DMS79 (cell line): Measurements from ENCODE around the gene AGRN.
"Not testable (repeated sequence)": the region's sequence is repeated elsewhere in the genome, so short reads cannot be mapped to it uniquely, and the experiment has no call there.

Experiments used
- DNase-seq: peaks from one replicate; lab custom pipeline; 2025; lab: John Stamatoyannopoulos, UW

The AGRN gene

GRCh38 chr1:1001057-1001783 is 18.7 kb upstream of the AGRN start:
- DNase-seq = no peak

DNA sequence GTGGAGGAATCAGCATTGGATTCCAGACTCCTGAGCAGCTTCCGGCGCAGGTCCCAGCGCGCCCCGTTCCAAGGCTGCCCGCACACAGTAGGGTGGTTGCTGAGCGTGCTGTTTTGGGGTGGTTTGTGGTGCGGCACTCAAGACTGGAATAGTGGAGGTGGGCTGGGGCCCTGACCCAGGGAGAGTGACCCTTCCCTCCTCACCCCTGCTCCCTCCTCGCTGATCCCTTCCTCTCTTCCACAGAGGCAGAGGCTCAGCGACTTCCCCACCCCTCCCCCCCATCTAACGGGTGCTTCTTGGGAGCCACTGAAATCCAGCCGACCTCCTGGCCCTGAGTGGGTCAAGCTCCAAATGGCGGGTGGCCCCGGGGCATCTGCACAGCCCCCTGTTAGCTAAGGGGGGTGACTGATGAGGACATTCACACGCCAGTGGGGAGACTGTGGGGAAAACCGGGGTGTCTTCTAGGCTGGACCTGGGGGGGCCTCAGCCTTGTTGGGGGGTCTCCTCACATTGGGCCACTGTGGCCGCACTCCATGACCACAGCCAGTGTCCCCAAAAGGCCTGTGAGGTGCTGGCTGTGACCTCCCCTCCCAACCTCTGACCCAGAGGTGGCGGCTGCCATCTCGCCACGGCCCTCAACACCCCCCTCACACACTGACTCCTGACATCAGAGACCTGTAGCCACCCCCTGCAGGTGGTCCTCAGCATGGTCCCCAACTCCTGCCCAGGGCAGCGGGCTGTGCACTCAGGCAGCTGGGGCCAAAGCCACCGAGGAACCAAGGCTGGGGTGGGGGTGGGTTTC is 16.1 kb upstream of the AGRN start:
- no peak for DNase-seq

DNA sequence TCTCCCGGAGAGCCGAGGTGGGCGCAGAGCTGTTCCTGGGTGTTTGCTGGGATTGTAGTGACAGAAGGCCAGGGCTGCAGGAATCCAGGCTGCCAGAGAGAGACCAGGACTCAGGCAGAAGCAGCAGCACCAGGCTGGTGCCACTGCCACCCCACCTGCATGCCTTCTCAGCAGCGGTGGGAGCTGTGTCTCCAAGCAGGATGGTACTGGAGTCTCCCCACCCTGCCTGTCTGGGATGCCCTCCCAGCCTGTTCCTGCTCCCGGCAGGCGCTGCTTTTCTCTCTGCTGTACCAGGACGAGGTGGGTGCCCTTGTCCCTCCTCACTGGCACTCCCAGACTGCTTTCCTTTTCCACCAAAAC is 15.5 kb upstream of the AGRN start:
- DNase-seq = no peak

GRCh38 chr1:1004780-1005697 is 14.9 kb upstream of the AGRN start:
- DNase-seq = peak; percentile 25

DNA sequence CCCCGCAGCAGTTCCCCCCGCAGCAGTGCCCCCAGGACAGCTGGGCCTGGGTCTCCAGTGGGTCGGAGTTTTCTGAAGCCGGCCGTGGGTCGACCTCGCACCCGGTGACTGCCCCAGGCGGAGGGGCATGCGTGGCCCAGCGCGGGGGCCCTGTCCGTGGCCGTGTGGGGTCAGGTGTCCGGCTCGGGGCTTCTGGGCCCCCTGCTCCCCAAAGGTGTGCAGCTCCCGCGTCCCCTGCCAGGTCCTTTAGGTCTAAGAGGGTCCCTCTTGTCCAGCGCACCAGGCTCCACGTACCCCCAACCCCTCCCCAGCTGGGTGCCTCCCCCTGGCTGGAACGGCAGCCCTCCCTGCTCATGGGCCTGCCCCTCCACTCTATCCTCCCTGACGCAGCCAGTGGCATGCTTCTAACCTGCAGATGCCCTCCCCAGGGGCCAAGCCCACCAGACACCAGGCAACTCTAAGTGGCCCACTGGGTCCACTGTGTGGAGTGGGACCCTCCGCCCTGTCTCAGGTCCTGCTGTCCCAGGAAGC is 14.1 kb upstream of the AGRN start:
- no peak for DNase-seq

- no peak for DNase-seq
Measured at GRCh38 chr1:1006305-1007159, 13.4 kb upstream of the AGRN start.

GRCh38 chr1:1010131-1010530 is 9.8 kb upstream of the AGRN start:
- DNase-seq = not testable (repeated sequence)

- DNase-seq = no peak
Measured at GRCh38 chr1:1011396-1011949, 8.4 kb upstream of the AGRN start.

DNA sequence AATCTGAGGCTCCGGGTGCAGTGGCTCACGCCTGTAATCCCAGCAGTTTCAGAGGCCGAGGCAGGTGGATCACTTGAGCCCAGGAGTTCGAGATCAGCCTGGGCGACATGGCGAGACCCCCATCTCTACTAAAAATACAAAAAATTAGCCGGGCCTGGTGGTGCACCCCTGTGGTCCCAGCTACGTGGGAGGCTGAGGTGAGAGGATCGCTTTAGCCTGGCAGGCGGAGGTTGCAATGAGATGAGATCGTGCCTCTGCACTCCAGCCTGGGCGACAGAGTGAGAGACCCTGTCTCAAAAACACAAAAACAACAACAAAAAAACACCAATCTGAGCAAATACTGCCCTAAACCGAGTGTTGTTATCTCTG is 7.2 kb upstream of the AGRN start:
- DNase-seq = not testable (repeated sequence)

DNA sequence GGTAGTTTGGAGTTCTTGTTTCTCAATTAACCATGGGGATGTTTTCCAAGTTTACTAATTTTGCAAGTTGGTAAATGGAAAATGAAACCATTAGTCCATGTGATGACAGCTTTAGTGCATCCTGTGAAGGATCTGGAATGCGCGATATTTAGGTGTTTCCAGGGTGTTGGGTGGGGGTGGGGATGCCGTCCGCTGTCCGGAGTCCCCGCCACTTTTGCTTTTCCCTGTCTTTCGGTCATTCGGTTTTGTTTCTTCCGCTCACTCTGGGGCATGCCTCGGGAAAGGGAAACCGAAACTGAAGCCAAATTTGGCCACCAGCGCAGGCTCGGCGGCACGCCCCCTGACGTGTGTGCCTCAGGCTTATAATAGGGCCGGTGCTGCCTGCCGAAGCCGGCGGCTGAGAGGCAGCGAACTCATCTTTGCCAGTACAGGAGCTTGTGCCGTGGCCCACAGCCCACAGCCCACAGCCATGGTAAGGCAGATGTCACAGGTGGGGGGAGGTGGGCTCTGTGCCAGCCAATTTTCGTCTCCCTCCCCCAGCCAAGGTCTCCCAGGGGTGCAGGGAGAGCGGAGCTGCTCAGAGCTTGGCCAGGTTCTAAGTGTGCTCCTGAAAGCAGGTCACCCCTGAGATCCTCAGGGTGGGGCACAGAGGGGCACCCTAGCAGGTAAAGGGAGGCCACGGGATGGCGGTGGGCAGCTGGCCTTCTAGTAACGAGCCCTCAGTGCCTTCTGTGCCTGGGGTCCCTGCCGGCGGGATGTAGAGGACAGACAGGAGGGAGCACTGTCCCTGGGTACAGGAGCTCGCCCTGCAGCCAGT is 6.6 kb upstream of the AGRN start, which contains the start of gene ISG15:
Gene ISG15, plus strand, starts transcription at position 393 of the 817 bp plus-strand sequence. Its CDS starts 77 bp downstream, at position 470.
- peak; percentile 76 for DNase-seq

DNA sequence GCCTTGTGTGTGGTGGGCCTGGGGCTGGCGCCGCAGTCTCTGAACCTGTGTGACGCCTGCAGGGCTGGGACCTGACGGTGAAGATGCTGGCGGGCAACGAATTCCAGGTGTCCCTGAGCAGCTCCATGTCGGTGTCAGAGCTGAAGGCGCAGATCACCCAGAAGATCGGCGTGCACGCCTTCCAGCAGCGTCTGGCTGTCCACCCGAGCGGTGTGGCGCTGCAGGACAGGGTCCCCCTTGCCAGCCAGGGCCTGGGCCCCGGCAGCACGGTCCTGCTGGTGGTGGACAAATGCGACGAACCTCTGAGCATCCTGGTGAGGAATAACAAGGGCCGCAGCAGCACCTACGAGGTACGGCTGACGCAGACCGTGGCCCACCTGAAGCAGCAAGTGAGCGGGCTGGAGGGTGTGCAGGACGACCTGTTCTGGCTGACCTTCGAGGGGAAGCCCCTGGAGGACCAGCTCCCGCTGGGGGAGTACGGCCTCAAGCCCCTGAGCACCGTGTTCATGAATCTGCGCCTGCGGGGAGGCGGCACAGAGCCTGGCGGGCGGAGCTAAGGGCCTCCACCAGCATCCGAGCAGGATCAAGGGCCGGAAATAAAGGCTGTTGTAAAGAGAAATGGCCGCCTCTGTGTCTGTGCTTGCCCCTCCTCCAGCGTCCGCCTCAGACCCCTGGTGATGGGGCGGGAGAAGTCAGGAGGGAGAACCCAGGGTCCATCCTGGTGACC is 5.8 kb upstream of the AGRN start:
- peak; percentile 19 for DNase-seq

- DNase-seq = no peak
Measured at GRCh38 chr1:1014799-1015681, 4.9 kb upstream of the AGRN start.

GRCh38 chr1:1017397-1018320 is 2.3 kb upstream of the AGRN start:
- DNase-seq = not testable (repeated sequence)

DNA sequence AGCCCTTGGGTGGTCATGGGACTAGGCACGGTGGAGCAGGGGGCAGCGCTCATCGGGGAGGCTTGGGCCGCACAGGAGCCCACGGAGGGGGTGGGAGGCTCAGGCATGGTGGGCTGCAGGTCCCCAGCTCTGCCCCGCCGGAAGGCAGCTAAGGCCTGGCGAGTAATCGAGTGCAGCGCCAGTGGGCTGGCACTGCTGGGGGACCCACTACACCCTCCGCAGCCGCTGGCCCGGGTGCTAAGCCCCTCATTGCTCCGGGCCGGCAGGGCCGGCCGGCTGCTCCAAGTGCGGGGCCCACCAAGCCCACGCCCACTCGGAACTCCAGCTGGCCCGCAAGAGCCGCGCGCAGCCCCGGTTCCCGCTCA is 1.6 kb upstream of the AGRN start:
- not testable (repeated sequence) for DNase-seq

DNA sequence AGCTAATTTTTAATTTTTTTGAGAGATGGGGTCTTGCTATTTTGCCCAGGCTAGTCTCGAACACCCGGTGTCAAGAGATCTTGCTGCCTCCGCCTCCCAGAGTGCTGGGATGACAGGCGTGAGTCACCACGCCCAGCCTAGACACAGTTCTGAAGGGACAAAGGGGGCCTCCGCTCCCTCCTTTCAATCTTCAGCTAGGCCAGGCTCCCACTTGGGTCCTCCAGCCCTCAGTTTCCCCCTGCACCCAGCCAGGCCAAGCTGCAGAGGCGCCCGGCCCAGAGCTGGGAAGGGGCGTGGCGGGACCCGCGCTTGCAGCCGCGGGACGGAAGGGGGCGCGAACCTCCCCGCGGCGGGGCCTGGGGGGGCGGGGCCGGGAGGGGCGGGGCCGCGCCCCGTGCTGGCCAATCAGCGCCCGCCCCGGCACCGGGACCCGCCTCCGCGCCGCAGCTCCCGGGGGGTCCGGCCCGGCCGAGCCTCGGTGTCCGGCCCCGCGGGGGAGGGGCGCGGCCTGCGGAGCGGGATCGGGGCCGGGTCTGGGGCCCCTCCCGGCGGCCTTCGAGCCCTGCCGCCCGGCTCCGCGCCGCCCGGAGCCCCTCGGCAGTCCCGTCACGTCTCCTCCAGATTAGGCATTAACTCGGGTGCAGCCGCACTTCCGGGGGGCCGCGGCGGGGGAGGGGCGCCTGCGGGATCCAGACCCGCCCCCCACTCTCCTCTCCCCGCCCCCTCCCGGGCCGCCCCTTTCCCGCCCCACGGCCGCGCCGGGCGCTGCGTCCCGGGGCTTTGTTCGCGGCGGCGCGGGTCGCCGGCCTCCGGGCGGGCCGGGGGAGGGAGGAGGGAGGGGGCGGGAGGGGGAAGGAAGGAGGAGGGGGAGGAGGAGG is 559 bp upstream of the AGRN start:
- peak; percentile 30 for DNase-seq

DNA sequence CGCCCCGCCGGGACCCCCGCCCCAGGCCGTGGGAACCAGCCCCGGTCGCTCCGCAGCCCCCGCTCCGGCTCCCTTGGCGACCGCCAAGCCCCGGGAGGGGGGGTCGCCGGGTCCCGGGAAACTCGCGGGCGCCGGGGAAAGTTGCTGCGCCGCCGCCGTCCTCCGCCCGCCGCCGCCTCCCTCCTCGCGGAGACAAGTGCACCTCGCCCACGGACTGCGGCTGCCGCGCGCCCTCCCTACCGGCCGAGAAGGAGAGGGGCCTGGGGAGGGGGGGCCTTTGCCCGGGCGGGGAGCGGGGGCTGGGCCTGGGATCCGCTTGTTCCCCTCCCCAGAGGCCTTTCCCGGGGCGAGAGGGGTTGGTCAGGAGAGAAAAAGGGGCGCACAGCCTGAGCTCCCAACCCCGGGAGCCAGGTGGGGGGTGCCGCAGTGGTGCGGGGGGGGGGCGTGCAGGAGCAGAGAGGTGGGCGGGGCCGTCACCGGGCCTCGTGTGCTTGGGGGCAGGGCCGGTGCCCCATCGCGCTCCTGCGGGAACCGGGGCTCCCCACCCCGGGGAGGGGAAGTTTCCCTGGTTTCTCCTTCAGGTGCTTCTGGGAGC is 592 bp downstream of the AGRN start:
- DNase-seq = peak; percentile 33
